NB4 (cell line): ENCODE data around the gene ANXA6.

Experiments
- DNase-seq: peaks from one replicate; pipeline ENCODE4 v3.0.0; 2010; ENCODE audit warnings: low read depth
- H3K4me3 ChIP-seq: one replicate; pipeline ENCODE4 v1.5.1; 2011; ENCODE audit warnings: mild to moderate bottlenecking, low read depth, low read length, moderate library complexity
- CTCF ChIP-seq: IDR thresholded peaks from one replicate; pipeline ENCODE4 v1.5.1; 2012; ENCODE audit warnings: low read depth, low read length
- MAX ChIP-seq: IDR thresholded peaks from 2 replicates; pipeline ENCODE4 v1.6.1; 2011; ENCODE audit warnings: low read depth, low read length
- MYC ChIP-seq: IDR thresholded peaks from 2 replicates; pipeline ENCODE4 v1.6.1; 2011; ENCODE audit warnings: low read depth, low read length
- POLR2A ChIP-seq: IDR thresholded peaks from 2 replicates; pipeline ENCODE4 v1.6.1; 2011; ENCODE audit warnings: mild to moderate bottlenecking; ENCODE audit not compliant: insufficient read length; ENCODE audit errors: extremely low read depth

ANXA6 gene

GRCh38 chr5:151168602-151169344 is 11.2 kb upstream of the ANXA6 start:
- no peak for DNase-seq
- H3K4me3 ChIP-seq: no peak overlapping the region
- no peak for TF ChIP-seq MAX
- TF ChIP-seq CTCF: no peak
- TF ChIP-seq POLR2A: no peak
- TF ChIP-seq MYC: no peak

- TF ChIP-seq MAX: no peak
- no peak for TF ChIP-seq CTCF
- TF ChIP-seq MYC: no peak
- TF ChIP-seq POLR2A: no peak
- no peak overlapping the region for H3K4me3 ChIP-seq
- DNase-seq: no peak
Observed at GRCh38 chr5:151167022-151167421, 9.4 kb upstream of the ANXA6 start.

GRCh38 chr5:151164687-151165392 is 7.3 kb upstream of the ANXA6 start:
- peak; percentile 83 for DNase-seq
- no peak overlapping the region for H3K4me3 ChIP-seq
- peak; percentile 86 for TF ChIP-seq CTCF
- TF ChIP-seq MYC: no peak
- TF ChIP-seq POLR2A: no peak
- 0 out of 2 replicates have a peak, but pooled peaks have one; percentile 15 for TF ChIP-seq MAX

- no peak overlapping the region for H3K4me3 ChIP-seq
- DNase-seq: no peak
- no peak for TF ChIP-seq POLR2A
- TF ChIP-seq CTCF: no peak
- TF ChIP-seq MYC: no peak
Observed at GRCh38 chr5:151162776-151163175, 5.2 kb upstream of the ANXA6 start.

- no peak overlapping the region for H3K4me3 ChIP-seq
- TF ChIP-seq CTCF (no peak), MYC (no peak), MAX (no peak), POLR2A (no peak)
- no peak for DNase-seq
Observed at GRCh38 chr5:151159649-151160373, 2.2 kb upstream of the ANXA6 start.
